ENCODE results near the gene MEOX1.
"Not testable (repeated sequence)": the region's sequence is repeated elsewhere in the genome, so short reads cannot be mapped to it uniquely, and the experiment has no call there.

MEOX1 gene

GRCh38 chr17:43661699-43662412 is at the start of gene MEOX1:
MEOX1 (minus strand) TSS chr17:43661922; CDS start chr17:43661534, 388 bp downstream.
- DNase-seq (ENCODE audit: low read depth in 2 of 2) = no peak

- DNase-seq (ENCODE audit: low read depth in 2 of 2) = no peak
These were observed 48.4 kb upstream of the MEOX1 start for GRCh38 chr17:43710101-43710500.

- no peak for DNase-seq (ENCODE audit: low read depth in 2 of 2)
These were observed 47.5 kb upstream of the MEOX1 start for GRCh38 chr17:43709210-43709609.

- no peak for DNase-seq (ENCODE audit: low read depth in 2 of 2)
These were observed 45.5 kb upstream of the MEOX1 start for GRCh38 chr17:43707184-43707583.

- DNase-seq (ENCODE audit: low read depth in 2 of 2) = no peak
These were observed 44.5 kb upstream of the MEOX1 start for GRCh38 chr17:43706235-43706634.

- DNase-seq (ENCODE audit: low read depth in 2 of 2) = no peak
These were observed 41.9 kb upstream of the MEOX1 start for GRCh38 chr17:43703630-43704029.

- no peak for DNase-seq (ENCODE audit: low read depth in 2 of 2)
These were observed 40.9 kb upstream of the MEOX1 start for GRCh38 chr17:43702637-43703036.

- DNase-seq (ENCODE audit: low read depth in 2 of 2) = peak; percentile 19 to 20
These were observed 39.6 kb upstream of the MEOX1 start for GRCh38 chr17:43701318-43701743.

GRCh38 chr17:43699438-43699756 is 37.7 kb upstream of the MEOX1 start:
- DNase-seq (ENCODE audit: low read depth in 2 of 2) = no peak

- DNase-seq (ENCODE audit: low read depth in 2 of 2) = no peak
These were observed 37.1 kb upstream of the MEOX1 start for GRCh38 chr17:43698678-43699437.

- no peak for DNase-seq (ENCODE audit: low read depth in 2 of 2)
These were observed 36.2 kb upstream of the MEOX1 start for GRCh38 chr17:43697937-43698336.

- no peak for DNase-seq (ENCODE audit: low read depth in 2 of 2)
These were observed 35.2 kb upstream of the MEOX1 start for GRCh38 chr17:43696891-43697290.

GRCh38 chr17:43695970-43696865 is 34.5 kb upstream of the MEOX1 start:
- DNase-seq (ENCODE audit: low read depth in 2 of 2) = no peak

GRCh38 chr17:43694081-43694870 is 32.6 kb upstream of the MEOX1 start:
- peak; percentile 48 to 49 for DNase-seq (ENCODE audit: low read depth in 2 of 2)

- DNase-seq (ENCODE audit: low read depth in 2 of 2) = no peak
These were observed 29.6 kb upstream of the MEOX1 start for GRCh38 chr17:43691317-43691693.

- DNase-seq (ENCODE audit: low read depth in 2 of 2) = no peak
These were observed 29.0 kb upstream of the MEOX1 start for GRCh38 chr17:43690624-43691316.

- DNase-seq (ENCODE audit: low read depth in 2 of 2) = no peak
These were observed 28.1 kb upstream of the MEOX1 start for GRCh38 chr17:43689814-43690213.

GRCh38 chr17:43689131-43689530 is 27.4 kb upstream of the MEOX1 start:
- no peak for DNase-seq (ENCODE audit: low read depth in 2 of 2)

GRCh38 chr17:43686957-43687356 is 25.2 kb upstream of the MEOX1 start:
- not testable (repeated sequence) for DNase-seq (ENCODE audit: low read depth in 2 of 2)

- no peak for DNase-seq (ENCODE audit: low read depth in 2 of 2)
These were observed 22.4 kb upstream of the MEOX1 start for GRCh38 chr17:43683928-43684653.

All from activated CD8-positive, alpha-beta memory T cell treated with anti-CD3 and anti-CD28 coated beads for 4 hours (primary cell).